GM18907 (cell line): ENCODE data around the gene PIP5K1B.
A peak's percentile ranks its signal among the peaks of the same experiment; 100 is the strongest.

ENCODE experiments used
- ATAC-seq: cut with Tn5 transposase; IDR thresholded peaks from one replicate; pipeline ENCODE4 v1.9.1; 2021; ENCODE audit warnings: mild to moderate bottlenecking, moderate library complexity; ENCODE audit not compliant: unreplicated experiment

PIP5K1B gene

GRCh38 chr9:69016191-69017096, 311.4 kb downstream of the PIP5K1B start:
- ATAC-seq, result no peak

GRCh38 chr9:69018737-69019136, 313.7 kb downstream of the PIP5K1B start:
- no peak for ATAC-seq

GRCh38 chr9:69019808-69020207, 314.8 kb downstream of the PIP5K1B start:
- no peak for ATAC-seq

GRCh38 chr9:69020301-69021145, 315.5 kb downstream of the PIP5K1B start:
- no peak for ATAC-seq

- ATAC-seq, result no peak
Observed at GRCh38 chr9:69023650-69024049, 318.6 kb downstream of the PIP5K1B start.

- ATAC-seq, result peak; percentile 86
Observed at GRCh38 chr9:69027355-69028097, 322.5 kb downstream of the PIP5K1B start.

GRCh38 chr9:69028754-69029153, 323.7 kb downstream of the PIP5K1B start:
- ATAC-seq, result no peak

GRCh38 chr9:69029535-69029934, 324.5 kb downstream of the PIP5K1B start:
- ATAC-seq, result no peak

GRCh38 chr9:69030851-69031645, 326.0 kb downstream of the PIP5K1B start:
- ATAC-seq, result no peak

- no peak for ATAC-seq
Observed at GRCh38 chr9:69034071-69034470, 329.0 kb downstream of the PIP5K1B start.

GRCh38 chr9:69035438-69036308, 330.6 kb downstream of the PIP5K1B start, which contains the start of gene FXN:
TSS of gene FXN (plus strand) at chr9:69035752. CDS start at chr9:69035783, 31 bp downstream.
- peak; percentile 94 for ATAC-seq

- ATAC-seq, result peak; percentile 35
Observed at GRCh38 chr9:69036309-69036708, 331.3 kb downstream of the PIP5K1B start.

GRCh38 chr9:69036799-69037198, 331.8 kb downstream of the PIP5K1B start:
- no peak for ATAC-seq

- no peak for ATAC-seq
Observed at GRCh38 chr9:69040646-69041045, 335.6 kb downstream of the PIP5K1B start.

GRCh38 chr9:69044240-69045219, 339.5 kb downstream of the PIP5K1B start:
- ATAC-seq, result no peak

- ATAC-seq, result no peak
Observed at GRCh38 chr9:69045821-69046220, 340.8 kb downstream of the PIP5K1B start.

- no peak for ATAC-seq
Observed at GRCh38 chr9:69046723-69047122, 341.7 kb downstream of the PIP5K1B start.

GRCh38 chr9:69047371-69047770, 342.3 kb downstream of the PIP5K1B start:
- no peak for ATAC-seq
